Esophagus muscularis mucosa (tissue), 4 donors: ENCODE measurements around the gene DOCK2. TPM values are rescaled to one million over a fixed set of nuclear protein-coding genes. Genes with fewer than 3 reads are reported as not detected.

Experiments
- DNase-seq: peaks from one replicate; pipeline ENCODE4 v3.0.0-alpha.2; 2017; ENCODE audit errors: extremely low spot score
- H3K27ac ChIP-seq, 4 donors: fragments of 200-600 bp; sonication (generic); replicated peaks in 1 of 4; 1 replicate in 3 of 4; 2 replicates in 1 of 4; pipeline ENCODE4 v1.5.1; 2016 to 2019; ENCODE audit warnings: mild to moderate bottlenecking in 1 of 4
- H3K27me3 ChIP-seq, 4 donors: fragments of 200-600 bp; sonication (generic); one replicate each; pipeline versions ENCODE4 v1.5.1 to v1.6.0; 2016 to 2019
- H3K36me3 ChIP-seq, 4 donors: fragments of 200-600 bp; sonication (generic); one replicate each; pipeline ENCODE4 v1.5.1; 2016 to 2019
- H3K4me1 ChIP-seq, 4 donors: fragments of 200-600 bp; sonication (generic); one replicate each; pipeline ENCODE4 v1.5.1; 2016 to 2019
- H3K4me3 ChIP-seq, 4 donors: fragments of 200-600 bp; sonication (generic); 1 replicate in 2 of 4; 2 replicates in 2 of 4; pipeline ENCODE4 v1.5.1; 2016 to 2019; ENCODE audit warnings: mild to moderate bottlenecking in 4 of 4, moderate library complexity in 1 of 4
- H3K9me3 ChIP-seq, 4 donors: fragments of 200-600 bp; sonication (generic); 1 replicate in 3 of 4; 2 replicates in 1 of 4; pipeline ENCODE4 v1.5.1; 2016 to 2019
- EP300 ChIP-seq: sonication (generic); formaldehyde crosslinking; IDR thresholded peaks from one replicate; pipeline ENCODE4 v1.6.1; 2017; ENCODE audit warnings: antibody characterized with exemption
- POLR2A ChIP-seq: fragments of 450-650 bp; IDR thresholded peaks from one replicate; pipeline ENCODE4 v1.6.1; 2017; ENCODE audit warnings: antibody characterized with exemption, moderate library complexity, mild to moderate bottlenecking, low read depth
- POLR2AphosphoS5 ChIP-seq, 2 donors: sonication (generic); formaldehyde crosslinking; IDR thresholded peaks; one replicate each; pipeline ENCODE4 v1.6.1; 2017; ENCODE audit warnings: antibody characterized with exemption in 2 of 2
- WGBS: methylation state at CpG from one replicate; pipeline ENCODE4 v1.1.5; 2018; 5-methylcytosine and 5-hydroxymethylcytosine counted together
- intact Hi-C: fragments of 100-400 bp; cut with DNase I; formaldehyde crosslinking; loops from one replicate; pipeline ENCODE4 v1.15.1; 2023
- total RNA-seq, 4 donors: library from RNA; depleted of rRNA; stranded (reverse); fragments of >200 nt; gene quantifications; one replicate each; pipeline versions ENCODE4 v1.1.0 to v1.2.1, GENCODE V29; 2016
- TF ChIP-seq, protein P1 (sequence below), 3 experiments: fragments of 200-600 bp in 2 of 3; fragments of 450-650 bp in 1 of 3; sonication (generic) in 2 of 3; IDR thresholded peaks; one replicate each; pipeline ENCODE4 v1.5.1; 2017 to 2019; ENCODE audit warnings: antibody characterized with exemption in 3 of 3, mild to moderate bottlenecking in 2 of 3, moderate library complexity in 1 of 3

DOCK2 gene
- total RNA-seq, 4 donors from 2014 or later = 9.2 to 18.3 (median 13.7) TPM

DNA sequence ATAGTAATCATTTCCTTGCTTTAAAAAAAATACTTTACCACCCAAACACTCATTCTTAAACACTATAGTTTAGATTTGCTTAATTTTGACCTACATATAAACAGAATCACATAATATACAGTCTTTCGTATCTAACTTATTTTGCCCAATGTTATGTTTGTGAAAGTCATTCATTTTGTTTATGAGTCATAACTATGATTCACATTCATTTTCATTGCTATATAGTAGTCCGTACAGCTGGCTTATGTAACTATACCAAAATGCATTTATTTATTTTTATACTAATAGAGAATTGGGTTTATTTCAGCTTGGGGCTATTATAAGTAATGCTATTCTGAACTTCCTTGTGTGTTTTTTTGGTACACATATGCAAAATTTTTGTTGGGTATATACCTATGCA is 434.7 kb downstream of the DOCK2 start:
- H3K27ac ChIP-seq = no peak overlapping the region
- H3K9me3 ChIP-seq = no peaks in the 10 kb centered on the region
- 96% methylated on average over 2 of the region's 2 CpGs for WGBS
- intact Hi-C loops = no loop called here
- H3K4me1 ChIP-seq = no peaks in the 10 kb centered on the region
- TF ChIP-seq POLR2A = no peak
- TF ChIP-seq POLR2AphosphoS5 (IDR thresholded peaks at IDR 0.05) = no peak
- TF ChIP-seq, protein P1, sequence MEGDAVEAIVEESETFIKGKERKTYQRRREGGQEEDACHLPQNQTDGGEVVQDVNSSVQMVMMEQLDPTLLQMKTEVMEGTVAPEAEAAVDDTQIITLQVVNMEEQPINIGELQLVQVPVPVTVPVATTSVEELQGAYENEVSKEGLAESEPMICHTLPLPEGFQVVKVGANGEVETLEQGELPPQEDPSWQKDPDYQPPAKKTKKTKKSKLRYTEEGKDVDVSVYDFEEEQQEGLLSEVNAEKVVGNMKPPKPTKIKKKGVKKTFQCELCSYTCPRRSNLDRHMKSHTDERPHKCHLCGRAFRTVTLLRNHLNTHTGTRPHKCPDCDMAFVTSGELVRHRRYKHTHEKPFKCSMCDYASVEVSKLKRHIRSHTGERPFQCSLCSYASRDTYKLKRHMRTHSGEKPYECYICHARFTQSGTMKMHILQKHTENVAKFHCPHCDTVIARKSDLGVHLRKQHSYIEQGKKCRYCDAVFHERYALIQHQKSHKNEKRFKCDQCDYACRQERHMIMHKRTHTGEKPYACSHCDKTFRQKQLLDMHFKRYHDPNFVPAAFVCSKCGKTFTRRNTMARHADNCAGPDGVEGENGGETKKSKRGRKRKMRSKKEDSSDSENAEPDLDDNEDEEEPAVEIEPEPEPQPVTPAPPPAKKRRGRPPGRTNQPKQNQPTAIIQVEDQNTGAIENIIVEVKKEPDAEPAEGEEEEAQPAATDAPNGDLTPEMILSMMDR (IDR thresholded peaks at IDR 0.05) = no peak
- no peak for TF ChIP-seq EP300
- DNase-seq = no peak
- H3K27me3 ChIP-seq = peaks cover 0 to 19% (median 0%) of the 10 kb centered on the region in 4 donors
- no peak overlapping the region for H3K4me3 ChIP-seq
- H3K36me3 ChIP-seq = no peaks in the 10 kb centered on the region

DNA sequence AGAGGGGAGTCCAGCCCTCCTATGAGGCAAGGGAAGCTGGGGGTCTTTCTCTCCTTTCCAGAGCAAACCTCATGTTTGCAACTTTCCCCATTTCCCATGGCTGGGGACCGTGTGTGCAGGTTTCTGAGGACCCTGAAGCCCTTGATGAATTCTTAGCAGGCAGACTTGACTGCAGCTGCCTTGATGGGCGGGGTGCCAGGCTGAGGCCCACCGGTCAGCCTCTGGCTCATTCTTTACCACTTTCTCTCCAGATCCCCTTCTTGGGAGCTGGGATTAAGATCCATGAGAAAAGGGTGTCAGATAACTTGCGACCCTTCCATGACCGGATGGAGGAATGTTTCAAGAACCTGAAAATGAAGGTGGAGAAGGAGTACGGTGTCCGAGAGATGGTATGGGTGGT is 438.6 kb downstream of the DOCK2 start:
- WGBS = 65% methylated on average over 7 of the region's 7 CpGs
- no peak for DNase-seq
- TF ChIP-seq POLR2AphosphoS5 (IDR thresholded peaks at IDR 0.05) (no peak), EP300 (no peak), POLR2A (no peak)
- TF ChIP-seq, protein P1 (IDR thresholded peaks at IDR 0.05) = no peak
- H3K9me3 ChIP-seq = no peaks in the 10 kb centered on the region
- no peak overlapping the region for H3K4me3 ChIP-seq
- H3K27me3 ChIP-seq = peaks cover 0 to 17% (median 0%) of the 10 kb centered on the region in 4 donors
- intact Hi-C loops = no loop called here
- H3K4me1 ChIP-seq = no peaks in the 10 kb centered on the region
- H3K36me3 ChIP-seq = no peaks in the 10 kb centered on the region
- no peak overlapping the region for H3K27ac ChIP-seq

DNA sequence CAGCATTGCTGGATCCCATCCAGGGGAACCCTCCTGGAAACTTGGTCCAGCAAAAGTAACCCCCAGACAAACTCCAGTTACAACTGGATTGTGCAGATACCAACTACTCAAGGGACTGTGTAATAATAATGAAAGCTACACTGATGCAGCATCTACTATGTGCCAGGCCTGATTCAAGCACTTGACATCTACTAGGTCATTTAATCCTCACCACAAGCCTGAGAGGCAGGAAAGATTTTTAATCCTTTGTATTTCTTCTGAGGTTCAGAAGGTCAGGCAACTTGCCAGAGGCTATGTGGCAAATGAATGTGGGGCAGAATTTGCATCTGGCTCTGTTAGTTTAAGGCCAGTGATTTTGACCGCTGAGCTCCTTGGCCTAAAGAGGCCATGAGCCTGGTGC is 439.1 kb downstream of the DOCK2 start:
- no peak overlapping the region for H3K27ac ChIP-seq
- no peaks in the 10 kb centered on the region for H3K36me3 ChIP-seq
- TF ChIP-seq, protein P1 (IDR thresholded peaks at IDR 0.05) = no peak
- TF ChIP-seq POLR2A (no peak), EP300 (no peak), POLR2AphosphoS5 (IDR thresholded peaks at IDR 0.05) (no peak)
- intact Hi-C loops = no loop called here
- H3K4me3 ChIP-seq = no peak overlapping the region
- 100% methylated on average over 1 of the region's 1 CpG for WGBS
- peaks cover 0 to 16% (median 0%) of the 10 kb centered on the region in 4 donors for H3K27me3 ChIP-seq
- no peaks in the 10 kb centered on the region for H3K4me1 ChIP-seq
- no peaks in the 10 kb centered on the region for H3K9me3 ChIP-seq
- DNase-seq = no peak

DNA sequence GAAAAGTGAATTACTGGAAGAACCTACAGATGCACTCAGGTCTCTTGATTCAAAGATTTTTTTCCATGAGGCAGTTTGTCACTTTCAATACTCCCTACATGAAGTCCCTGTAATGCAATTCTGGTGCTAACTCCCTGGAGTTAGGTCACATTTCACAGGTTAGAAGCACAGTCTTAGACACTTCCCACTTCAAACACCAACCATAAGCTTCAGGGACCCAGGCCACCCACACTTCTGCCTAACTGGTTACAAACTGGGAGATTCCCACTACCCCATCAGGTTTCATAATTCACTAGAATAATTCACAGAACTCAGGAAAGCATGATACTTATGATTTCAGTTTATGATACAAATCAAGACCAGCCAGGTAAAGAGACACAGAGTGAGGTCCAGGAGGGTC is 439.7 kb downstream of the DOCK2 start:
- Histone ChIP-seq H3K9me3 (no peaks in the 10 kb centered on the region), H3K27me3 (peaks cover 0 to 21% (median 0%) of the 10 kb centered on the region in 4 donors), H3K36me3 (no peaks in the 10 kb centered on the region), H3K4me3 (no peak overlapping the region), H3K4me1 (no peaks in the 10 kb centered on the region), H3K27ac (no peak overlapping the region)
- intact Hi-C loops = no loop called here
- no peak for DNase-seq
- TF ChIP-seq POLR2AphosphoS5 (IDR thresholded peaks at IDR 0.05) = no peak
- TF ChIP-seq, protein P1 (IDR thresholded peaks at IDR 0.05) = no peak
- no peak for TF ChIP-seq EP300
- TF ChIP-seq POLR2A = no peak

DNA sequence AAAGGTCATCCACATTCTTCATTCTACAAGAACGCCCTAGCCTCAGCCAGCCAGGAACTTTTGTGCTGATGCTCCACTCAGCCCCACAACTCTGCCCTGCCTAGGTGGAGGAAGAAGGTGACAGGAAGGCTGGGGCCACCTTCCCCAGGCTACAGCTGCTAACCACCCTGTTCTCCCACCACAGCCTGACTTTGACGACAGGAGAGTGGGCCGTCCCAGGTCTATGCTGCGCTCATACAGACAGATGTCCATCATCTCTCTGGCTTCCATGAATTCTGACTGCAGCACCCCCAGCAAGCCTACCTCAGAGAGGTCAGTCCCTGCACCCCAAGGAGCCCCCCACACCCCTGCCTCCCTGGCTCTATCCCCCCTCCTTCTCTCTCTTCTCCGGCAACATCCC is 440.5 kb downstream of the DOCK2 start:
- Histone ChIP-seq H3K27ac (no peak overlapping the region), H3K36me3 (no peaks in the 10 kb centered on the region), H3K4me1 (no peaks in the 10 kb centered on the region), H3K9me3 (no peaks in the 10 kb centered on the region), H3K4me3 (no peak overlapping the region), H3K27me3 (peaks cover 0 to 22% (median 0%) of the 10 kb centered on the region in 4 donors)
- DNase-seq = no peak
- intact Hi-C loops = no loop called here
- WGBS = 89% methylated on average over 5 of the region's 5 CpGs
- TF ChIP-seq, protein P1 (IDR thresholded peaks at IDR 0.05) = no peak
- TF ChIP-seq POLR2A (no peak), POLR2AphosphoS5 (IDR thresholded peaks at IDR 0.05) (no peak), EP300 (no peak)
